DOHH2 (cell line): ENCODE measurements around the gene MCF2L2.

ENCODE experiments used
- EZH2phosphoT487 ChIP-seq: fragments of 200-600 bp; sonication (generic); IDR thresholded peaks from 2 replicates; pipeline ENCODE4 v1.6.1; 2017; ENCODE audit warnings: borderline replicate concordance, mild to moderate bottlenecking, antibody characterized with exemption, low read length, moderate library complexity, mixed read lengths
- TF ChIP-seq, protein P1 (sequence below): fragments of 200-600 bp; sonication (generic); IDR thresholded peaks from one replicate; pipeline ENCODE4 v1.5.1; 2014; ENCODE audit warnings: antibody characterized with exemption, mild to moderate bottlenecking, low read depth, low read length; ENCODE audit not compliant: poor library complexity, severe bottlenecking

DNA sequence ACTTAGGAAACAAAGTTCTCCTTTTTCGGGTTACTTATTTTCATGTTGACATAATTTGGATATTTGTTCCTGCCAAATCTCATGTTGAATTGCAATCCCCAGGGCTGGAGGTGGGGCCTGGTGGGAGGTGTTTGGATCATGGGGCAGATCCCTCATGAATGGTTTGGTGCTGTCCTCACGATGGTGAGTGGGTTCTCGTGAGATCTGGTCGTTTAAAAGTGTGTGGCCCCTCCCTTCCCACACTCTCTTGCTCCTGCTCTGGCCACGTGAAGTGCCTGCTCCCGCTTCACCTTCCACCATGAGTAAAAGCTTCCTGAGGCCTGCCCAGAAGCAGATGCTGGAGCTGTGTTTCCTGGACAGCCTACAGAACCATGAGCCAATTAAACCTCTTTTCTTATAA, 43.7 kb upstream of the MCF2L2 start:
- TF ChIP-seq, protein P1, sequence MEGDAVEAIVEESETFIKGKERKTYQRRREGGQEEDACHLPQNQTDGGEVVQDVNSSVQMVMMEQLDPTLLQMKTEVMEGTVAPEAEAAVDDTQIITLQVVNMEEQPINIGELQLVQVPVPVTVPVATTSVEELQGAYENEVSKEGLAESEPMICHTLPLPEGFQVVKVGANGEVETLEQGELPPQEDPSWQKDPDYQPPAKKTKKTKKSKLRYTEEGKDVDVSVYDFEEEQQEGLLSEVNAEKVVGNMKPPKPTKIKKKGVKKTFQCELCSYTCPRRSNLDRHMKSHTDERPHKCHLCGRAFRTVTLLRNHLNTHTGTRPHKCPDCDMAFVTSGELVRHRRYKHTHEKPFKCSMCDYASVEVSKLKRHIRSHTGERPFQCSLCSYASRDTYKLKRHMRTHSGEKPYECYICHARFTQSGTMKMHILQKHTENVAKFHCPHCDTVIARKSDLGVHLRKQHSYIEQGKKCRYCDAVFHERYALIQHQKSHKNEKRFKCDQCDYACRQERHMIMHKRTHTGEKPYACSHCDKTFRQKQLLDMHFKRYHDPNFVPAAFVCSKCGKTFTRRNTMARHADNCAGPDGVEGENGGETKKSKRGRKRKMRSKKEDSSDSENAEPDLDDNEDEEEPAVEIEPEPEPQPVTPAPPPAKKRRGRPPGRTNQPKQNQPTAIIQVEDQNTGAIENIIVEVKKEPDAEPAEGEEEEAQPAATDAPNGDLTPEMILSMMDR: no peak
- TF ChIP-seq EZH2phosphoT487: no peak
